Brain microvascular endothelial cell (primary cell): ENCODE results near the gene KRTCAP3.
"Not testable (repeated sequence)": the region's sequence is repeated elsewhere in the genome, so short reads cannot be mapped to it uniquely, and the experiment has no call there.

Source experiments
- DNase-seq: peaks from one replicate; pipeline ENCODE4 v3.0.0-alpha.2; 2020
- H3K27ac ChIP-seq: fragments of 250-450 bp; sonication (Bioruptor Pico); 2 replicates; pipeline ENCODE4 v1.5.1; 2020; ENCODE audit warnings: mild to moderate bottlenecking, moderate library complexity
- H3K27me3 ChIP-seq: fragments of 250-450 bp; sonication (Bioruptor Pico); replicated peaks from 2 replicates; pipeline ENCODE4 v1.5.1; 2020; ENCODE audit warnings: mild to moderate bottlenecking
- H3K36me3 ChIP-seq: fragments of 250-450 bp; sonication (Bioruptor Pico); replicated peaks from 2 replicates; pipeline ENCODE4 v1.5.1; 2020; ENCODE audit warnings: mild to moderate bottlenecking
- H3K4me3 ChIP-seq: 2 replicates; pipeline ENCODE4 v1.5.1; 2011; ENCODE audit warnings: low read depth, mild to moderate bottlenecking, control low read depth, low read length, moderate library complexity
- CTCF ChIP-seq: IDR thresholded peaks from 2 replicates; pipeline ENCODE4 v1.5.1; 2011; ENCODE audit warnings: low read depth, mild to moderate bottlenecking, moderate library complexity, low read length, control low read depth, inconsistent platforms; ENCODE audit errors: missing control alignments
- in situ Hi-C: cut with HindIII; loops from 2 replicates; pipeline ENCODE4 v1.10.0; 2017; ENCODE audit warnings: low sequenced_read_pairs, low pct_ligation_motif_present

The KRTCAP3 gene

GRCh38 chr2:27421660-27422250, 20.4 kb upstream of the KRTCAP3 start:
- DNase-seq = no peak
- TF ChIP-seq CTCF = no peak
- in situ Hi-C loops = no loop called here
- no peak overlapping the region for H3K27ac ChIP-seq
- no peak overlapping the region for H3K4me3 ChIP-seq
- no peaks in the 10 kb centered on the region for H3K36me3 ChIP-seq
- H3K27me3 ChIP-seq = no peaks in the 10 kb centered on the region

GRCh38 chr2:27422958-27423357, 19.2 kb upstream of the KRTCAP3 start:
- no peak for DNase-seq
- H3K27me3 ChIP-seq = no peaks in the 10 kb centered on the region
- no peaks in the 10 kb centered on the region for H3K36me3 ChIP-seq
- no peak overlapping the region for H3K4me3 ChIP-seq
- H3K27ac ChIP-seq = no peak overlapping the region
- in situ Hi-C loops = no loop called here
- TF ChIP-seq CTCF = no peak

GRCh38 chr2:27425039-27425438, 17.1 kb upstream of the KRTCAP3 start:
- H3K36me3 ChIP-seq, DNase-seq, in situ Hi-C loops, H3K27ac ChIP-seq, H3K27me3 ChIP-seq, H3K4me3 ChIP-seq: not testable (repeated sequence)

- in situ Hi-C loops = no loop called here
- no peak for DNase-seq
- H3K36me3 ChIP-seq = no peaks in the 10 kb centered on the region
- peak overlapping the region; percentile 85 for H3K4me3 ChIP-seq
- no peak for TF ChIP-seq CTCF
- no peaks in the 10 kb centered on the region for H3K27me3 ChIP-seq
- peak overlapping the region; percentile 77 for H3K27ac ChIP-seq
Observed at GRCh38 chr2:27427863-27428212, 14.3 kb upstream of the KRTCAP3 start.

- peak within 1 kb of the TSS; percentile 77 for H3K27ac ChIP-seq
- H3K27me3 ChIP-seq = no peaks in the 10 kb centered on the region
- peak within 1 kb of the TSS; percentile 85 for H3K4me3 ChIP-seq
- peaks cover 4% of the 10 kb centered on the region for H3K36me3 ChIP-seq
- in situ Hi-C loops = no loop called here
- peak; percentile 13 for TF ChIP-seq CTCF
- peak; percentile 76 for DNase-seq
Observed at GRCh38 chr2:27428213-27428977, 13.8 kb upstream of the KRTCAP3 start, which contains the start of gene NRBP1. NRBP1 (plus strand) TSS chr2:27428631; CDS start chr2:27433274, 4,643 bp downstream.

GRCh38 chr2:27428978-27429541, 13.1 kb upstream of the KRTCAP3 start:
- peak overlapping the region; percentile 77 for H3K27ac ChIP-seq
- peak; percentile 67 for DNase-seq
- in situ Hi-C loops = no loop called here
- no peaks in the 10 kb centered on the region for H3K27me3 ChIP-seq
- H3K4me3 ChIP-seq = peak overlapping the region; percentile 85
- peaks cover 10% of the 10 kb centered on the region for H3K36me3 ChIP-seq
- TF ChIP-seq CTCF = no peak
